HG03378 (cell line): ENCODE data around the gene DLG5.

Source experiments
- ATAC-seq: cut with Tn5 transposase; IDR thresholded peaks from one replicate; pipeline ENCODE4 v1.9.1; 2021; ENCODE audit warnings: mild to moderate bottlenecking, moderate library complexity; ENCODE audit not compliant: unreplicated experiment

The DLG5 gene

DNA sequence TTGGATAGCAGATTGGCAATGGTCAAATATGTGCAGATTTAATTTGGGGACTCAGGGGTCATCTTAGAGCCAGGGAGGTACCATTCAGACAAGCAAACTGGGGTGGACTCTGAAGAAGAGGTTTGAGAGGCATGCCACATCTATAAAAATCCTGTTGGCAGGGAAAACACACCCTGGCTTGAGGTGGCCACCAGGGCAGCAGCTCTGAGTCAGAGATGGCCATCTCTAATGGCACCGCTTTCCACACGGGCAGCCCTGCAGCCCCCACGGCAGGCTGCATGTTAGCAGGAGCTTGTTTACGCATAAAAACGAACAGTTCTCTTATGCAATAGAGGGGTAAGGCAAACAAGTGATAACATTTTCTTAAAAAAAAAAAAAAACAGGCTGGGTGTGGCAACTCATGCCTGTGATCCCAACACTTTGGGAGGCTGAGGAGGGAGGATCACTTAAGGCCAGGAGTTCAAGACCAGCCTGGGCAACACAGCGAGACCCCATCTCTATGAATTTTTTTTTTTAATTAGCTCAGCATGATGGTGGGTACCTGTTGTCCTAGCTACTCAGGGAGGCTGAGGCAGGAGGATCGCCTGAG lies 14.9 kb downstream of the DLG5 start:
- no peak for ATAC-seq

DNA sequence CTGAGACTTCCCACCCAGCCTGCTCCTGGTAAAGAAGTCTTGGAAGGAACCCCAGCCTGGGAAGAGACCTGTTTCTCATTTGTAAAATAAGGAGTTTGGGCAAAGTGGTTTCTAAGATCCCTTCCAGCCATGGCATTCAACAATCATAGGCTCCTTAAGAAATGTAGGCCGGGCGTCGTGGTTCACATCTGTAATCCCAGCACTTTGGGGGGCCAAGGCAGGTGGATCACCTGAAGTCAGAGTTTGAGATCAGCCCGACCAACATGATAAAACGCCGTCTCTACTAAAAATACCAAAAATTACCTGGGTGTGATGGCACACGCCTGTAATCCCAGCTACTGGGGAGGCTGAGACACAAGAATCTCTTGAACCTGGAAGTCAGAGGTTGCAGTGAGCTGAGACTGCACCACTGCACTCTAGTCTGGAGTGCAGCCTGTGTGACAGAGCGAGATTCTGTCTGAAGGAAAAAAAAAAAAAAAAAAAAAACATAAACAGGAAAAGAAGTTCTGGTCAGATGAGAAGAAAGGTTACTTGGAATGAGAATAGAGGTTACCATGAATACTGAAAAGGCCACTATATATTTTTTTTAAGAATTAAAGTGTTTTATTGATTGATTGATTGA lies 15.9 kb downstream of the DLG5 start:
- no peak for ATAC-seq

DNA sequence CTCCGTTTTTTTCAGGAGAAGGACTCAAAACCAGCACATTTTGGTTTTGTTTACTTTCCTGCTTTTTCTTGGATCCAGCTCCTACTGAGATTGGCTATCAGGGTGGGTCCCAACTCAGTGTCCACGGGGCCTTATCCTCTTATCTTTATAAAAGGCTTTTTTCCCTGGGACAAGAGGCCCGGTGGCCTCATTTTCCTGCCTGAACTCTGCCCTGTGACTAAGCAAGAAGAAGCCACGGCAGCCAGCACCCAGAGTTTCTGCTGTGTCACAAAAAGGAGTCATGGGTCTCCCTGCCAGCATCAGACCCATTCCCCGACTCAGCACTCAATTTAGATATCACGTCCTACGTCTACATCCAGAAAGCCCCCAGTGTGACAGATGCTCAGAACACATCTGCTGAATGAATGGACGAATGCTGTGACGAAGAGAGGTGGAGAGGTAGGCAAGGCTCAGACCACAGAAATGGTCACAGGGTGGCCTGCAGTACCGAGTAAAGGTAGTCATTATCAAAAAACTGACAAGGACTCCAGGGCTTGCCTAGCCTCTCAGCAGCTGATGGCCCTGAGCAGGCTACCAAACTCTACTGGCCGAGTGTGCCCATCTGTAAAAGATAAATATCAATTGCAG lies 16.7 kb downstream of the DLG5 start:
- ATAC-seq = no peak

DNA sequence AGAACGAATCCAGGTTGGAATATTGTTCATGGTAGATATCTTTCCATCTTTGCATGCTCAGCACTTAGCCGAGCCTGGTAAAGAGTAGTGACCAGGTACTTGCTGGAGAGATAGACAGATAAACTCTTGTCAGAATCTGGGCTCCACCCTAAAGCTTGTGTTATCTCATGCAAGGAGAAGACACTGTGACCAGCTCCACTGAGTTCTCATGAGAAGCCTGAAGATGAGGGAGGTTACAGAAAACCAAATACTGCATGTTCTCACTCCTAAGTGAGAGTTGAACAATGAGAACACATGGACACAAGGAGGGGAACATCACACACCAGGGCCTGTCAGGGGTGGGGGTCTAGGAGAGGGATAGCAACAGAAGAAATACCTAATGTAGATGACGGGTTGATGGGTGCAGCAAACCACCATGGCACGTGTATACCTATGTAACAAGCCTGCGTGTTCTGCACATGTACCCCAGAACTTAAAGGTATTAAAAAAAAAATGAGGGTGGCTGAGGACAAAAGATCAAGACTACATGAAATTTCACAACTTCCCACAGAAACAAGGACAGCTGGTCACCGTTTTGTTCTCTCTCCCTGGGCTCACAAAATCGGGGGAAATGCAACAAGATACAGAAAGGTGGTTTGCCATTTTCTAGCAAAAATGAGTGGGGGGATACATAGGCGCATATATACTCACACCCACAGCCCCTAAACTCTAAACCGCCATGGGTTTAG lies 17.4 kb downstream of the DLG5 start:
- no peak for ATAC-seq

DNA sequence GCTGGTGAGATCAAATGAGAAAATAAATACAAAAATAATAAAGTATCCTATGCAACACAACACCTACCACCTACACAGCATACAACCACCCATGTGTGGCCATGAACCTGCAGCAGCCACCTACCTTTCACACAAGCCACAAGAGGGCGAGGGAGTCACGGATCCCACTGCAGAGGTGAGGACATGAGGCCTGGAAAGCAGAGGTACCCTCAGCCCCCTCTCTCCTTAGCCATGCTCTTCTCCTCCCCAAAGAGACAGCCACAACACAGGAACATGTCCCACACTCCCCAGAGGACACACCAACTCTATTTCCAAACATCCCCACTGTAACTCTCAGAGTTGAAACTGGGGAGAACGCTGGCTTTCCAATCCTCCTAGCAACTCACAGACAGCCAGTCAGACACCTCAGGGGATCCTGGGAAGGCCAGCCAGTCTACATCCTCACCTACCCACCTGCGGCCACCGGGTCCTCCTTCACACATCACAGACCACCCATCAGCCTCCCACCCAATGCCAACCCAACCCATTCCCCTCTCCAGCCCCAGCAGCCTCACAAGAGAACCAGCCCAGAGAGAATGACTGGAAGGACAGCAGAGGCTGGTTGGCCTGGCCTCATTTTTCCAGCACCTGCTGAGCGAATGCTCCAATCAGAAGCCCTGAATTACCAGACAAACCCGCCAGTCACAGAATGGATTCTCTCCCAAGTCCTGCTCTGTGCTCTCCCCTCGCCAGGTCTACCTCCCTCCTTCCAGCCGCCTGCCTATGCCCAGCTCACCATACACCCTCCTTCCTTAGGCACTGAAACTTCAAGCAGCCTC lies 18.4 kb downstream of the DLG5 start:
- ATAC-seq = no peak

DNA sequence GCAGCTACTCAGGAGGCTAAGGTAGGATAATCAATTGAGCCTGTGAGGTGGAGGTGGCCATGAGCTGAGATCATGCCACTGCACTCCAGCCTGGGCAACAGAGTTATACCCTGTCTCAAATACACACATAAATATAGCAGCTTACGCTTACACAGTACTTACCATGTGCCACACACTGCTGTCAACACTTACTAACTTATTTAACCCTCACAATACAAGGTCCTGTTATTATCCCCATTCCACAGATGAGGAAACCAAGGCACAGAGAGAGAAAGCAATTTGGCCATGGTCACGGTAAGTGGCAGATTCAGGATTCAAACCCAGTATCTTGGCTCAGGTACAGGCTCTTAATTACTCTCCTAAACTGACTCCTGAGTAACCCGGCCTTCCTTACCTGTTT lies 19.1 kb downstream of the DLG5 start:
- no peak for ATAC-seq

DNA sequence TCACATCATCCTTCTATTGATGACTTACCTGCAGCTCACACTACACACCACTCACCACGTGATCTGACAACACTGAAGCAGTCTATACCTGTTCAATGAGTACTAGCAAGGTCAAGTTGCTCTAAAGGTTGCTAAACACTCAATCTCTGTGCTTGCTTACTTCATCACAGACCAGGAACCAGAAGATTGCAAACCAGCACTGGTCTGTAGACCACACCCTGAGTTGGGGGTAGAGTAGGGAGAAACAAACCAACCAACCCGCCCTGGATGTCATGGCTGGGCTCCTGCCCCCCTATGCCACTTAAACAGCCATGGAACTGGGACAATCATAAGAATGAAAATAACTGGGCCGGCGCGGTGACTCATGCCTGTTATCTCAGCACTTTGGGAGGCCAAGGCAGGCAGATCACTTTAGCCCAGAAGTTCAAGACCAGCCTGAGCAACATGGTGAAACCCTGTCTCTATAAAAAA lies 19.6 kb downstream of the DLG5 start:
- ATAC-seq = no peak

DNA sequence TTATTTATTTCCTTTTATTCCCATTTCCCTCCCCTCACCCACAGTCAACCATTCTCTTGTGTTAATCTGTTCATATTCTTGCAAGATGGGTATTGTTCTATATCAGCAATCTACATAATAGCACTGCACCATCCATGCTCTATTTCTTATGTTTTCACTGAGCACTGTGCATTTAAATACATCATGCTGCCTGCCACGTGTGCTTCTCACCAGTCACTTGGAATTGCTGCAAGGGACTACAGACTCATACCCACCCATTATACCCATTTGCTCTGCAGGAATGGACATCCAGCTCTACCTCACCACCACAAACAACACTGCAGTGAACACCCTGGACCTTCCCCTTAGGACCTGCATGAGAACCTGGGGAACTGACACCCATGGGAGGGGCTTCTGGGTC lies 20.8 kb downstream of the DLG5 start:
- no peak for ATAC-seq

DNA sequence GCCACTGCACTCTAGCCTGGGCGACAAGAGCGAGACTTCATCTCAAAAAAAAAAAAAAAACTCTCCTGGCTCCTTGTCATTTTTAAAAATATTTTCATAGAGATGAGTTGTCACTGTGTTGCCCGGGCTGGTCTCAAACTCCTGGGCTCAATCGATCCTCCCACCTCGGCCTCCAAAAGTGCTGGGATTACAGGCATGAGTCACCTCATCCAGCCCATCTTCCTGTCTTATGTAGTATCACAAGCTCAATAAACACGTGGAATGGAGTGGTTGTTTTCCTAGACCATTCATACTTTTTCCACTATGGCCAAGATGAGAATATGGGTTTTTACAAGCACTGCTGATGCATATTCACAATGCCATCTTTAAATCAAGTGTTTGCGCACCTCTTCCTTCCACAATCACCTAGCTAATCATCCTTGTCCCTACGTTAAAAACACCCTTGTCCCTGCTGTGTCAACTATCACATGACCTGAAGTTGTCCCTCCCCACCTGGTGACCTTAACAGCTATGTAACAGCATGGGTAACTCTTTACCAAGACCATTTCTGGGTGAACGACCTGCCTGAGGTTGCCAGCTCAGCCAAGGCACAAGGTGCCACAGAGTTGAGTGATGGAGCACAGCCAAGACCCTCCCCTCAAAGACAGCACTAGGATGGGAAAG lies 21.3 kb downstream of the DLG5 start:
- no peak for ATAC-seq

DNA sequence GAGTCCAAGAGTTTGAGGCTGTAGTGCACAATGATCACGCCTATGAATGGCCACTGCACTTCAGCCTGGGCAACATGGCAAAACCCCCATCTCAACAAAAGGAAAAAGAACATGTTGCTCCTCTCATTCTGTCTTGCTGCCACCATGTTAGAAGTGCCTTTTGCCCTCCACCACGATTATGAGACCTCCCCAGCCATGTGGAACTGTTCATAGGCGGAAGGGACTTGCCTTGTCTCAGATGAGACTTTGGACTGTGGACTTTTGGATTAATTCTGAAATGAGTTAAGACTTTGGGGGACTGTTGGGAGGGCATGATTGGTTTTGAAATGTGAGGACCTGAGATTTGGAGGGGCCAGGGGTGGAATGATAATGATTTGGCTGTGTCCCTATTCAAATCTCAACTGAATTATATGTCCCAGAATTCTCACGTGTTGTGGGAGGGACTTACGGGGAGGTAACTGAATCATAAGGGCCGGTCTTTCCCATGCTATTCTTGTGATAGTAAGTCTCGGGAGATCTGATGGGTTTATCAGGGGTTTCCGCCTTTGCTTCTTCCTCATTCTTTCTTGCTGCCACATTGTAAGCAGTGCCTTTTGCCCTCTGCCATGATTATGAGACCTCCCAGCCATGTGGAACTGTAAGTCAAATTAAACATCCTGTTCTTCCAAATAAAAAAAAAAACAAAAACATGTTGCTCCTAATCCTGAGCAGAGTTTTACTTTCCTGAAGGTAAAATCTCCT lies 22.3 kb downstream of the DLG5 start:
- no peak for ATAC-seq

DNA sequence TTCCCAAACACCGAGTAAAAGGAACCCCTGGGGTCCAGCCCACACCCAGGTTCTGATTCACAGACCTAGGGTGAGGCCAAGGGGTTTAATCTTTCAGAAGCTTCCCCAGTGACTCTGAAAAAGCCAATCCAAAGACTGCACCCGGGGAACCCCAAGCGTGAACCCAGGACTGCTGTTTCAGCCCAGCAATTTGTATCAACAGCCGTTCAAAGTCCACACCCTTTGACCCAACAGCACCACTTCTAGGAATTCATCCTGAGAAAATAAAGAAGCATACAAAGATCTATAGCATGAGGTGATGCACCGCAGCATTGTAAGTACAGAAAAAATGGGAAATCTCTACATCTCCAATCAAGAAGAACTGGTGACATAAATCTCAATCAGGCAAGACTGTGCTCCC lies 24.4 kb downstream of the DLG5 start:
- ATAC-seq = no peak

DNA sequence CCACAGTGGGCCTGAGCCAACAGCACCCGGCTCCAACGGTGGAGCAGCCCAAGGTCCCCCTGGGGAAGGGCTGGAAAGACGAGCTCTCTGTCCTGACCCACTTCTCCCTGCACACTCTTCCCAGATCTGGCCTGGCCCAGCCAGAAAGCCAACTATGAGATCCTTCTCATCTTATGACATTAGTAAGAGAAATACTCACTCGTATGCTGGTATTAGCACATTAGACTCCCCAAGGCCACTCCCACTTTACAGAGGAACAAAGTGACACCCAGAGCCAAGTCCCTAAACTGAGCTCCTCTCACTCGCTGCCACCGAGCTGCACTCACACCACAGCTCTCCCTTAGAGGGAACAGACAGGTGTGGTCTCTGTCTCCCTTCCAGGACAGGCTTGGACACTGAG lies 24.8 kb downstream of the DLG5 start:
- ATAC-seq = no peak

DNA sequence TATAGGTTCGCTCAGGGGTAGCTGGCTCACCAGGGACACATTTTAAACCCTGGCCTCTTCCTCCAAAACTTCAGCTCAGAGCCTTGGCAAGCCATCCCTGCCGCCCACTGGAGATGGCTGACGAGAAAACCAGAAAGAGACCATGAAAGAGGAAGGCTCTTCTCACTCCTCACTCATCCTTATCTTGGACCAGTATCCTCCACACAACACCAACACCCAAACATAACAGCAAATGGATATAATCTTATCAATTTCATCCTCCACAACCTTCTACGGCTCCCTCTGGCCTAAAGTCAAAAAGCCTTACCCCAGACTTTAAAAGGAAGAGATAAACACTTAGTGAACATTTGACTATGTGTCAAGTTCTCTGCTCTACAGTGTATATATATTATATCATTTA lies 26.9 kb downstream of the DLG5 start:
- ATAC-seq = no peak

DNA sequence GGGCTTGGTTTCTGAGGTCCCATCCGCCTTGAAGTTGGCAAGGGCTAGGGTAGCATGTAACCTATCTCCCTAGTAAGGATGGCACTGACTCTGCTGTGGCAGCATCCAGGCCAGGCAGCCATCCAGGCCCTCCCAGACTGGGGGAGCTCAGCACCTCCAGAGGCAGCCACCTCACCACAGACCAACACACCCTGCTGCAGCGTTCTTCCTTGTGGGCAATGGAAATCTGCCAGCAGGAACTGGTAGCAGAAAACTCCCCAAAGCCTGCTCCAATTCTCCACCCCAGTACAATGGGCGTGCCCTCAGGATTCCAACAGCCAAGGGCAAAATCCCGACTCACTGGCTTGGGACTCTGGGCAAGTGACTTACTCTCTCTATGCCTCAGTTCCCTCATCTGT lies 27.5 kb downstream of the DLG5 start:
- no peak for ATAC-seq

DNA sequence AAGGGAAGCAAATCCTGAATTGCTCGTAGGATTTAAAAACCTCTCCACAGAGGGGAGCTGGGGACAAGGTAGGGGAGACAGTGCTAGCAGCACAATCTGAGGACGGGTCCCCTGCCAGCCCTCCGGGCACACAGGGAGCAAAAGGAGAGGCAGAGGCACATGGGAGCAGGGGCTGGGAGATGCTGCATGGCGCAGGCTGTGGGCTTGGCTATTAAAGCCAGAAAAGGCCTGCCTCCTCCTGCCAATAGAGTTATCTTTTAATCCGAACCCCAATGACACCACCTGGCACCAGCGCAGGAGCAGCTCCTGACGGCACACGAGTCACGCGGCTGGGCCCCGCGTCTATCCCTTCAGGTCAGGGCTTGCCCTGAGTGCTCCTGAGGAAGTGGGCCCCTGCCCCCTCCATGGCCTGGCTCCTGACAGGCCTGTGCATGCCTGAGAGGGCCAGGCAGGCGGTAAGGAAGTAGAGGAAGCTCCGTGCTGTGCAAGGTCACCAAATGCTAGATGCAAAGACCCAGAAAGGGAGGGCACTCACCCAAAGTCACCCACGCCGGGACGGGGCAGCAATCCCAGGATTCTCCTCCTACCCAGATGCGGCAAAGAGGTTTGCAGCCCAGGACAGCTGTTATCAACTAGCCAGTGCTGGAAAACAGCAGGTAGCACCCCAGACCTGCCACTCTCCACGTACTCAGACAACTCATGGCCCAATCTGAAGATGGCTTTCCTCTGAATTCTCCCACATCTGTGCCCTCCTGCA lies 28.1 kb downstream of the DLG5 start:
- ATAC-seq = no peak

DNA sequence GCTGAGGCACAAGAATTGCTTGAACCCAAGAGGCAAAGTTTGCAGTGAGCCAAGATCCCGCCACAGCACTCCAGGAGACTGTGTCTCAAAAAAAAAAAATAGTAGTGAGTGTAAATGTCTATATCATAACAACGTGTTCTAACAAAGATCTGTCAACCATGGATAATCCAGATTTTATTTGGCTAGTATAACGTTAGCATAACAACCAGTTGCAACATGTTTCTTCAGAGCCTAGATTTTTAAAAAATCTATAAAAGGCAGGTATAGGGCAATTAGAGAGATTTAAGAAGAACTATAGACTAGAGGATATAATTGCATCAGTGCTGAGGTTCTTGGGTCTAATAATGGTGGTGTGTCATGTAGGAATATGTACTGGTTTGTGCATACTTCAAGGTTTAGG lies 30.5 kb downstream of the DLG5 start:
- ATAC-seq = no peak

DNA sequence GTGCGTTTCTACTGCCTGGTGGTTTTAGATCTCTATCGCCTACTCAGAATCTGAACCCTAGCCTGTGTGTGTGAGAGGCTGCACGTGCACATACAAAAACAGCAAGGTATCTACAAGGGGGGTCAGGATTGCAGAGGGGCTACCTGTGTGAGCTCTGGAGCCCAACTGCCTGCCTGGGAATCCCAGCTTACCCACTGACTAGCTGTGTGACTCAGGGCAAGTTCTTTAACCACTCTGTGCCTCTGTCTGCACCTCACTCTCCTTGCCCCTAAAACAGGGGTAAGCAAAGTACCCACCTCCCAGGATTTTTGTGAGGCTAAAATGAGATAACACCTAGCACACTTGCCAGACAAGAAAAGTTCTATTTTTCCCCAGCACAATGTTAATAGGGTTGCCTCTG lies 32.5 kb downstream of the DLG5 start:
- no peak for ATAC-seq

DNA sequence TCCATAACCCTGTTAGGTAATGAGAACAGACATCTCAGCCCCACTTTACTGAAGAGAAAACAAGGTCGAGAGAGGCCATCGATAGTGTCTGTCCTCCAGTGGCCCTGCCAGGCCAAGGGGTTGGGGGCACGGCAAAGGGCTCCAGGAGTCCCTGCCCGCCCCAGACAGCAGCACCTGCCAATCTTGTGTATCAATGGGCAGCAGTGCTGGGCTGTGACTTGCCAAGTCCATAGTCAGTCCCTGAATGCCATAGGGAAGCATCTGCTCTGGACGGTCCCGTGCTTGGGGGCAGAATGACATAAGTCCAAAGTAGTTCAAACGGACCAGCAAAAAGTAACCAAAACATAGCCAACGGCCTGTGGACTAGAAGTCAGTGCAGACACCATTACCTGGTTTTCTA lies 33.2 kb downstream of the DLG5 start:
- ATAC-seq = no peak

DNA sequence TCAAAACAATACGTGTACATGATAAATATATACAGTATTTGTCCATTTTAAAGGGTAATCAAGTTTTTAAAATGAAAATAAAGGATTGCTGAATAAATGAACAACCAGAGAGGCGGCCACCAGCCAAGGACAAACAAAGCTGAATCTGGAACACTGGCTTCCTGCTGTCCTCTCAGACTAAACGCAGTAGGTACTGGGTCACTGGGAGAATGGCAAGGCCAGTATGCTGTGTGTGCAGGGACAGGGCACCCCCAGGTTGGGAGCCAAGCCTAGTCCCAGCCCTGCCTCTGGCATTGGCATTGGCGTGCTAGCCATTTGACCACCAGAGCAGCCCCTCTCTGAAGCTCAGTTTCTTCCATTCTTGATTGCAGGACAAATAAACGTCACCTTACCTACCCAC lies 33.8 kb downstream of the DLG5 start:
- ATAC-seq = no peak
